Gastroesophageal sphincter (tissue), 3 donors: Measurements from ENCODE around the gene NAV2.

Experiments used
- CTCF ChIP-seq, 4 experiments: fragments of 200-600 bp in 2 of 4; fragments of 450-650 bp in 2 of 4; sonication (generic) in 1 of 4; IDR thresholded peaks; one replicate each; pipeline ENCODE4 v1.5.1; 2017 to 2019; ENCODE audit warnings: antibody characterized with exemption in 4 of 4, mild to moderate bottlenecking in 2 of 4, moderate library complexity in 2 of 4
- POLR2A ChIP-seq, 2 donors: fragments of 450-650 bp; IDR thresholded peaks; one replicate each; pipeline ENCODE4 v1.6.1; 2017; ENCODE audit warnings: antibody characterized with exemption in 2 of 2, mild to moderate bottlenecking in 2 of 2, moderate library complexity in 1 of 2
- POLR2AphosphoS5 ChIP-seq: sonication (generic); formaldehyde crosslinking; IDR thresholded peaks from one replicate; pipeline ENCODE4 v1.6.1; 2017; ENCODE audit warnings: antibody characterized with exemption

GRCh38 chr11:20015101-20015500 lies 302.5 kb downstream of the NAV2 start:
- TF ChIP-seq POLR2A (IDR thresholded peaks at IDR 0.05) (no peak), CTCF (IDR thresholded peaks at IDR 0.05) (no peak), POLR2AphosphoS5 (no peak)
